Measurements from ENCODE around the gene HIRA. TPM values are rescaled to one million over a fixed set of nuclear protein-coding genes. Genes with fewer than 3 reads are reported as not detected.

HIRA gene
- total and polyA plus RNA-seq, 2 experiments from 2014 or later: 2.7 to 18.6 TPM

GRCh38 chr22:19449422-19449767 lies 17.9 kb upstream of the HIRA start:
- H3K9ac ChIP-seq: no peak overlapping the region
- in situ Hi-C loops (cut with MboI): no loop called here
- no peak for DNase-seq
- no peaks in the 10 kb centered on the region for H3K9me2 ChIP-seq (ENCODE audit: insufficient read depth)
- H3K4me3 ChIP-seq: no peak overlapping the region
- H3K27ac ChIP-seq: no peak overlapping the region
- H3K79me2 ChIP-seq (ENCODE audit: insufficient read depth): peaks cover 26% of the 10 kb centered on the region
- no peak for TF ChIP-seq EZH2phosphoT487 (IDR thresholded peaks at IDR 0.05; ENCODE audit: insufficient read depth, low read depth)
- no peak for TF ChIP-seq EZH2 (IDR thresholded peaks at IDR 0.05; ENCODE audit: insufficient read depth, poor library complexity, severe bottlenecking)
- H3K4me2 ChIP-seq (ENCODE audit: unreplicated experiment): no peak overlapping the region
- H3K9me3 ChIP-seq (ENCODE audit: low read depth): no peaks in the 10 kb centered on the region
- 88 to 94% methylated on average over 2 of the region's 2 CpGs for WGBS, 2 experiments (ENCODE audit: low coverage in 1 of 2, low lambda C conversion rate in 2 of 2, missing lambda C conversion rate in 2 of 2)
- peaks cover 14% of the 10 kb centered on the region; the same call in 1 of the 2 replicates for H3K36me3 ChIP-seq (ENCODE audit: low read depth)
- H3K27me3 ChIP-seq (replicated peaks; ENCODE audit: insufficient read depth): no peaks in the 10 kb centered on the region
- no peak overlapping the region for H2AFZ ChIP-seq
- H3K4me1 ChIP-seq (ENCODE audit: insufficient read depth): peaks cover 3% of the 10 kb centered on the region; the same call in 1 of the 2 replicates
- H3F3A ChIP-seq (ENCODE audit: insufficient read depth): peaks cover 30% of the 10 kb centered on the region; the same call in 1 of the 2 replicates
- no peaks in the 10 kb centered on the region for H4K20me1 ChIP-seq (ENCODE audit: insufficient read depth)

- H3K4me3 ChIP-seq: peak overlapping the region; percentile 83; the same call in 1 of the 2 replicates
- H3K9ac ChIP-seq: peak overlapping the region; percentile 83; the same call in 1 of the 2 replicates
- H4K20me1 ChIP-seq (ENCODE audit: insufficient read depth): no peaks in the 10 kb centered on the region
- TF ChIP-seq EZH2phosphoT487 (IDR thresholded peaks at IDR 0.05; ENCODE audit: insufficient read depth, low read depth): no peak
- no peak for TF ChIP-seq EZH2 (IDR thresholded peaks at IDR 0.05; ENCODE audit: insufficient read depth, poor library complexity, severe bottlenecking)
- H2AFZ ChIP-seq: no peak overlapping the region
- H3K9me3 ChIP-seq (ENCODE audit: low read depth): no peaks in the 10 kb centered on the region
- H3K9me2 ChIP-seq (ENCODE audit: insufficient read depth): no peaks in the 10 kb centered on the region
- in situ Hi-C loops (cut with MboI): no loop called here
- H3K4me1 ChIP-seq (ENCODE audit: insufficient read depth): peaks cover 3% of the 10 kb centered on the region; the same call in 1 of the 2 replicates
- 0 out of 2 replicates have a peak overlapping the region, but pooled peaks have one; percentile 70 for H3K27ac ChIP-seq
- 98% methylated on average over 5 of the region's 5 CpGs for WGBS, 2 experiments (ENCODE audit: low coverage in 1 of 2, low lambda C conversion rate in 2 of 2, missing lambda C conversion rate in 2 of 2)
- H3K4me2 ChIP-seq (ENCODE audit: unreplicated experiment): peak overlapping the region; percentile 77
- no peaks in the 10 kb centered on the region for H3K27me3 ChIP-seq (replicated peaks; ENCODE audit: insufficient read depth)
- peaks cover 30% of the 10 kb centered on the region; the same call in 1 of the 2 replicates for H3F3A ChIP-seq (ENCODE audit: insufficient read depth)
- H3K79me2 ChIP-seq (ENCODE audit: insufficient read depth): peaks cover 30% of the 10 kb centered on the region
- no peak for DNase-seq
- H3K36me3 ChIP-seq (ENCODE audit: low read depth): 0 out of 2 replicates have a peak, but pooled peaks cover 10% of the 10 kb centered on the region
Observed at GRCh38 chr22:19448739-19449421, 17.3 kb upstream of the HIRA start.

GRCh38 chr22:19448076-19448607 lies 16.6 kb upstream of the HIRA start:
- peaks cover 30% of the 10 kb centered on the region; the same call in 1 of the 2 replicates for H3F3A ChIP-seq (ENCODE audit: insufficient read depth)
- 9% methylated on average over 14 of the region's 14 CpGs for WGBS, 2 experiments (ENCODE audit: low coverage in 1 of 2, low lambda C conversion rate in 2 of 2, missing lambda C conversion rate in 2 of 2)
- peak overlapping the region; percentile 83 for H3K4me3 ChIP-seq
- no peaks in the 10 kb centered on the region for H3K9me2 ChIP-seq (ENCODE audit: insufficient read depth)
- H3K27me3 ChIP-seq (replicated peaks; ENCODE audit: insufficient read depth): no peaks in the 10 kb centered on the region
- H3K79me2 ChIP-seq (ENCODE audit: insufficient read depth): peaks cover 37% of the 10 kb centered on the region
- H2AFZ ChIP-seq: peak overlapping the region; percentile 88
- DNase-seq: peak; percentile 88
- peak overlapping the region; percentile 83 for H3K9ac ChIP-seq
- no peaks in the 10 kb centered on the region for H3K9me3 ChIP-seq (ENCODE audit: low read depth)
- TF ChIP-seq EZH2phosphoT487 (IDR thresholded peaks at IDR 0.05; ENCODE audit: insufficient read depth, low read depth): no peak
- no peak for TF ChIP-seq EZH2 (IDR thresholded peaks at IDR 0.05; ENCODE audit: insufficient read depth, poor library complexity, severe bottlenecking)
- 0 out of 2 replicates have a peak, but pooled peaks cover 10% of the 10 kb centered on the region for H3K36me3 ChIP-seq (ENCODE audit: low read depth)
- no peaks in the 10 kb centered on the region for H4K20me1 ChIP-seq (ENCODE audit: insufficient read depth)
- peaks cover 3% of the 10 kb centered on the region; the same call in 1 of the 2 replicates for H3K4me1 ChIP-seq (ENCODE audit: insufficient read depth)
- peak overlapping the region; percentile 77 for H3K4me2 ChIP-seq (ENCODE audit: unreplicated experiment)
- in situ Hi-C loops (cut with MboI): no loop called here
- H3K27ac ChIP-seq: peak overlapping the region; percentile 70

- peaks cover 30% of the 10 kb centered on the region; the same call in 1 of the 2 replicates for H3F3A ChIP-seq (ENCODE audit: insufficient read depth)
- peak; percentile 93 for DNase-seq
- 0 to 1% methylated on average over 74 to 77 of the region's 92 CpGs for WGBS, 2 experiments (ENCODE audit: low coverage in 1 of 2, low lambda C conversion rate in 2 of 2, missing lambda C conversion rate in 2 of 2)
- peaks cover 43% of the 10 kb centered on the region for H3K79me2 ChIP-seq (ENCODE audit: insufficient read depth)
- H3K27me3 ChIP-seq (replicated peaks; ENCODE audit: insufficient read depth): no peaks in the 10 kb centered on the region
- peak within 1 kb of the TSS; percentile 70 for H3K27ac ChIP-seq
- no peaks in the 10 kb centered on the region for H3K9me3 ChIP-seq (ENCODE audit: low read depth)
- H3K4me2 ChIP-seq (ENCODE audit: unreplicated experiment): peak within 1 kb of the TSS; percentile 87
- peaks cover 3% of the 10 kb centered on the region; the same call in 1 of the 2 replicates for H3K4me1 ChIP-seq (ENCODE audit: insufficient read depth)
- no peaks in the 10 kb centered on the region for H4K20me1 ChIP-seq (ENCODE audit: insufficient read depth)
- no peaks in the 10 kb centered on the region for H3K9me2 ChIP-seq (ENCODE audit: insufficient read depth)
- TF ChIP-seq EZH2phosphoT487 (IDR thresholded peaks at IDR 0.05; ENCODE audit: insufficient read depth, low read depth): no peak
- no peak for TF ChIP-seq EZH2 (IDR thresholded peaks at IDR 0.05; ENCODE audit: insufficient read depth, poor library complexity, severe bottlenecking)
- peak within 1 kb of the TSS; percentile 83 for H3K4me3 ChIP-seq
- in situ Hi-C loops (cut with MboI): no loop called here
- 0 out of 2 replicates have a peak, but pooled peaks cover 10% of the 10 kb centered on the region for H3K36me3 ChIP-seq (ENCODE audit: low read depth)
- H3K9ac ChIP-seq: peak within 1 kb of the TSS; percentile 83
- H2AFZ ChIP-seq: peak within 1 kb of the TSS; percentile 88
Observed at GRCh38 chr22:19447330-19448075, 16.0 kb upstream of the HIRA start, which contains the start of gene C22orf39. C22orf39 (minus strand) TSS chr22:19447711; CDS start chr22:19447688, 23 bp downstream.
